ENCODE data around the gene EPS8.

DNA sequence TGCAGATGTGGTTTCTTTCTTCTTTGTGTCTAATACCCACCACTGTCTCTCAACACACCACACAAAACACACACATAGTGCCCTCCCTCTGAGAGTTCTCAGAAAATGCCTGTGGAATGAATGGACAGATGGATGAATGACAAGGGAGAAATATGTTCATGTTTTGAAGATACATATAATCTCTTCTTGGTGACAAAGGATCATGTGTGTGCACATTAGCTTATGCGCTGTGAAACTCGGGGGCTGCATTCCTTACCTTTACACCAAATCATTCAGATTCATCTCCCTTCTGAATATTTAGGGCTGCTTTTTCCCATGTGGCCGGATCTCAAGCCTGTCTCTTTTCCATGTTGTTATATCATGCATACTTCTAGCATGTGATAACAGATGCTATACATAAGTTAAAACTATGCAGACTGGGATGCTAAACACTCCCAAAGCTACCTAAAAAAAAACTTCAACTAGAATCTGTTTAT, 111.4 kb downstream of the EPS8 start:
- TF ChIP-seq, protein P1, sequence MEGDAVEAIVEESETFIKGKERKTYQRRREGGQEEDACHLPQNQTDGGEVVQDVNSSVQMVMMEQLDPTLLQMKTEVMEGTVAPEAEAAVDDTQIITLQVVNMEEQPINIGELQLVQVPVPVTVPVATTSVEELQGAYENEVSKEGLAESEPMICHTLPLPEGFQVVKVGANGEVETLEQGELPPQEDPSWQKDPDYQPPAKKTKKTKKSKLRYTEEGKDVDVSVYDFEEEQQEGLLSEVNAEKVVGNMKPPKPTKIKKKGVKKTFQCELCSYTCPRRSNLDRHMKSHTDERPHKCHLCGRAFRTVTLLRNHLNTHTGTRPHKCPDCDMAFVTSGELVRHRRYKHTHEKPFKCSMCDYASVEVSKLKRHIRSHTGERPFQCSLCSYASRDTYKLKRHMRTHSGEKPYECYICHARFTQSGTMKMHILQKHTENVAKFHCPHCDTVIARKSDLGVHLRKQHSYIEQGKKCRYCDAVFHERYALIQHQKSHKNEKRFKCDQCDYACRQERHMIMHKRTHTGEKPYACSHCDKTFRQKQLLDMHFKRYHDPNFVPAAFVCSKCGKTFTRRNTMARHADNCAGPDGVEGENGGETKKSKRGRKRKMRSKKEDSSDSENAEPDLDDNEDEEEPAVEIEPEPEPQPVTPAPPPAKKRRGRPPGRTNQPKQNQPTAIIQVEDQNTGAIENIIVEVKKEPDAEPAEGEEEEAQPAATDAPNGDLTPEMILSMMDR (IDR thresholded peaks at IDR 0.05; ENCODE audit: borderline replicate concordance, extremely low read depth, low read length, poor library complexity, severe bottlenecking): no peak
- no peak for TF ChIP-seq EZH2 (IDR thresholded peaks at IDR 0.05; ENCODE audit: borderline replicate concordance, low read depth, low read length, severe bottlenecking)

Measured in DND-41 (cell line).